HepG2 (cell line): ENCODE results near the gene CNNM1. TPM values are rescaled to one million over a fixed set of nuclear protein-coding genes. Genes with fewer than 3 reads are reported as not detected.

Source experiments
- CREBL2 ChIP-seq: sonication (generic); formaldehyde crosslinking; IDR thresholded peaks from 2 replicates; pipeline ENCODE4 v1.8.1; 2023; ENCODE audit warnings: missing genetic modification reagents, mild to moderate bottlenecking, borderline replicate concordance
- HINFP ChIP-seq: sonication (generic); formaldehyde crosslinking; IDR thresholded peaks from 2 replicates; pipeline ENCODE4 v1.4.0; 2020; ENCODE audit warnings: low read depth, mild to moderate bottlenecking, missing genetic modification reagents
- IKZF4 ChIP-seq: sonication (generic); formaldehyde crosslinking; IDR thresholded peaks from 2 replicates; pipeline ENCODE4 v1.5.1; 2020; ENCODE audit warnings: borderline replicate concordance, mild to moderate bottlenecking, low read depth, missing genetic modification reagents; ENCODE audit errors: not compliant biosample characterization
- IRF1 ChIP-seq: sonication (generic); formaldehyde crosslinking; IDR thresholded peaks from 2 replicates; pipeline ENCODE4 v1.4.0; 2020; ENCODE audit warnings: low read depth, mild to moderate bottlenecking, missing genetic modification reagents
- IRF2 ChIP-seq: IDR thresholded peaks from 2 replicates; pipeline ENCODE4 v1.6.1; 2018; ENCODE audit warnings: missing genetic modification reagents, missing compliant biosample characterization
- JUNB ChIP-seq: sonication (generic); formaldehyde crosslinking; IDR thresholded peaks from 2 replicates; pipeline ENCODE4 v1.8.0; 2022; ENCODE audit warnings: missing genetic modification reagents, mild to moderate bottlenecking, borderline replicate concordance
- MAFF ChIP-seq: IDR thresholded peaks from 2 replicates; pipeline ENCODE4 v1.6.1; 2011; ENCODE audit warnings: low read depth, low read length, improper control_type of control experiment
- NRL ChIP-seq: sonication (generic); formaldehyde crosslinking; IDR thresholded peaks from 2 replicates; pipeline ENCODE4 v1.5.0; 2020; ENCODE audit warnings: missing genetic modification reagents, mild to moderate bottlenecking, moderate library complexity, borderline replicate concordance
- SNRNP70 ChIP-seq: fragments of 200-400 bp; formaldehyde crosslinking; IDR thresholded peaks from 2 replicates; pipeline ENCODE4 v1.6.1; 2017; ENCODE audit warnings: mild to moderate bottlenecking, low read depth, low read length, moderate library complexity
- SOX5 ChIP-seq: IDR thresholded peaks from 2 replicates; pipeline ENCODE4 v1.6.1; 2016; ENCODE audit warnings: borderline replicate concordance
- SRSF9 ChIP-seq: fragments of 200-400 bp; formaldehyde crosslinking; IDR thresholded peaks from 2 replicates; pipeline ENCODE4 v1.6.1; 2018; ENCODE audit warnings: borderline replicate concordance, mild to moderate bottlenecking, low read depth, low read length; ENCODE audit not compliant: insufficient read depth, poor library complexity, severe bottlenecking
- TEAD2 ChIP-seq: sonication (generic); formaldehyde crosslinking; IDR thresholded peaks from 2 replicates; pipeline ENCODE4 v1.9.0; 2021; ENCODE audit warnings: missing genetic modification reagents
- TFAP4 ChIP-seq: sonication (generic); IDR thresholded peaks from 2 replicates; pipeline ENCODE4 v1.6.1; 2016; ENCODE audit warnings: low read depth, borderline replicate concordance
- ZBTB34 ChIP-seq: sonication (generic); formaldehyde crosslinking; IDR thresholded peaks from 2 replicates; pipeline ENCODE4 v1.8.0; 2022; ENCODE audit warnings: mild to moderate bottlenecking, missing genetic modification reagents
- ZNF124 ChIP-seq: sonication (generic); formaldehyde crosslinking; IDR thresholded peaks from 2 replicates; pipeline ENCODE4 v1.4.0; 2020; ENCODE audit warnings: missing genetic modification reagents
- ZNF569 ChIP-seq: sonication (generic); formaldehyde crosslinking; IDR thresholded peaks from 2 replicates; pipeline ENCODE4 v1.5.0; 2020; ENCODE audit warnings: mild to moderate bottlenecking, missing genetic modification reagents, moderate library complexity, borderline replicate concordance
- ZNF841 ChIP-seq: sonication (generic); formaldehyde crosslinking; IDR thresholded peaks from 2 replicates; pipeline ENCODE4 v1.8.1; 2023; ENCODE audit warnings: missing genetic modification reagents, borderline replicate concordance
- ZSCAN20 ChIP-seq: sonication (generic); formaldehyde crosslinking; IDR thresholded peaks from 2 replicates; pipeline ENCODE4 v1.4.0; 2020; ENCODE audit warnings: missing genetic modification reagents, mild to moderate bottlenecking, borderline replicate concordance
- polyA plus RNA-seq, 8 experiments: library from polyadenylated mRNA; depleted of rRNA in 3 of 8; stranded (reverse) in 7 of 8; unstranded in 1 of 8; fragments of >200 nt; fragmentation: Illumina TruSeq in 4 of 8; extraction: Trizol in 4 of 8; gene quantifications; 2 replicates each; pipeline versions ENCODE4 v1.2.1 to v1.2.3, GENCODE V29; 2011 to 2016; ENCODE audit warnings: low read depth in 4 of 8, missing spikeins in 1 of 8, mixed read lengths in 1 of 8; ENCODE audit not compliant: insufficient read depth in 1 of 8
- total RNA-seq, 5 experiments: library from RNA; depleted of rRNA; stranded (reverse); fragments of >200 nt; fragmentation: Illumina TruSeq; extraction: Trizol; gene quantifications; 2 replicates each; pipeline ENCODE4 v1.2.3, GENCODE V29; 2016; ENCODE audit warnings: low read depth in 1 of 5

Gene CNNM1
- total and polyA plus RNA-seq, 2 of the 13 experiments (the other 11 are each of a cell fraction or from before 2014, with no cell fraction given): 4.3 to 9.6 TPM

GRCh38 chr10:99430451-99431189 lies 101.5 kb downstream of the CNNM1 start, which contains the start of gene GOT1 (continued):
- no peak for TF ChIP-seq IRF1 (CRISPR knock-in tag)
- TF ChIP-seq ZNF569: no peak
- no peak for TF ChIP-seq ZNF841
- 0 out of 2 replicates have a peak, but pooled peaks have one; percentile 49 for TF ChIP-seq HINFP (CRISPR knock-in tag)
- TF ChIP-seq SNRNP70: no peak
- TF ChIP-seq TEAD2 (CRISPR knock-in tag): no peak
- no peak for TF ChIP-seq IKZF4 (CRISPR knock-in tag)
- no peak for TF ChIP-seq ZSCAN20
- peak; percentile 50; the same call in 1 of the 2 replicates for TF ChIP-seq NRL (CRISPR knock-in tag)
- TF ChIP-seq JUNB: no peak
- peak; percentile 58; the same call in 1 of the 2 replicates for TF ChIP-seq IRF2 (CRISPR knock-in tag)
- TF ChIP-seq ZNF124: 0 out of 2 replicates have a peak, but pooled peaks have one; percentile 10
- 0 out of 2 replicates have a peak, but pooled peaks have one; percentile 40 for TF ChIP-seq ZBTB34 (CRISPR knock-in tag)
- 0 out of 2 replicates have a peak, but pooled peaks have one; percentile 9 for TF ChIP-seq MAFF
- no peak for TF ChIP-seq SRSF9
- no peak for TF ChIP-seq CREBL2 (CRISPR knock-in tag)
- 0 out of 2 replicates have a peak, but pooled peaks have one; percentile 8 for TF ChIP-seq SOX5
- TF ChIP-seq TFAP4: peak; percentile 68; the same call in 1 of the 2 replicates
